ENCODE data around the gene BRD4. TPM values are rescaled to one million over a fixed set of nuclear protein-coding genes. Genes with fewer than 3 reads are reported as not detected.

BRD4 gene
- total RNA-seq, 1 donor: 25.7 TPM

- H4K20me1 ChIP-seq (ENCODE audit: insufficient read depth, low read length): peaks cover 74% of the 10 kb centered on the region
- no peaks in the 10 kb centered on the region for H3K27me3 ChIP-seq (ENCODE audit: insufficient read depth, low read length)
- no peaks in the 10 kb centered on the region for H3K9me3 ChIP-seq (ENCODE audit: low read depth, low read length)
- H3K79me2 ChIP-seq (ENCODE audit: insufficient read depth, low read length): peaks cover 92% of the 10 kb centered on the region
- H3K4me2 ChIP-seq (ENCODE audit: insufficient read depth, low read length): no peak overlapping the region
- DNase-seq (ENCODE audit: insufficient read length, low spot score, missing footprints): peak; percentile 41
- H3K4me1 ChIP-seq (ENCODE audit: insufficient read depth, low read length): peaks cover 11% of the 10 kb centered on the region
- no peak for TF ChIP-seq CTCF (IDR thresholded peaks at IDR 0.05; ENCODE audit: extremely low read depth, low read depth, low read length)
- H2AFZ ChIP-seq (ENCODE audit: low read length): no peak overlapping the region
- H3K27ac ChIP-seq (ENCODE audit: low read depth, low read length): no peak overlapping the region
- peaks cover 94% of the 10 kb centered on the region for H3K36me3 ChIP-seq (ENCODE audit: insufficient read depth, low read length)
- H3K4me3 ChIP-seq (ENCODE audit: insufficient read depth, low read length): no peak overlapping the region
These were observed 74.6 kb downstream of the BRD4 start for GRCh38 chr19:15257782-15258181.

DNA sequence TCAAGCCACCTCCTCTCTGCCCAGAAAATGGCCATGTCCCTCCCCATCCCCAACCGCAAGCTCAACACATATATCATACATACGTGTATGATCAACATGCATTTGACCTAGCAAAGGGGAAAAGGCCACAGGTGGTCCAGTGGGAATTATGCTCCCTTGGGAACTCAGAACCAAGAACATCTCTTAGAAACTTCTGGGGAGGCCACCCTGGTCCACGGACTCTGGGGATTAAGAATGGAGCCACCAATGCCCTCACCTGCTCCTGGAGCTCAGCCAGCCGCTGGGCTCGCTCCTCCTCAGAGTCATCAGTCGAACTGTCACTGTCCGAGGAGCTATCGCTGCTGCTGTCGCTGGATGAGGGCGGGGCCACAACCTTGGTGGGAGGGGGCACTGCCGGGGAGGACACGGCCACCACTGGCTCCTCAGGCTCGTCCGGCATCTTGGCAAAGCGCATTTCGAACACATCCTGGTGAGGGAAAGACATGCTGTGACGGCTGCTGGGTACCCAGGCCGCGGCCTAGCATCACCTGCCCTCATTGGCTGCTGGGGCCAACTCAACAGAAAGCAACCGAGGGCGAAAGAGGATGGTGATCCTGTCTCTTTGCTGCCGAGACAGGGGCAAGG lies 75.5 kb downstream of the BRD4 start:
- Histone ChIP-seq H3K79me2 (ENCODE audit: insufficient read depth, low read length) (peaks cover 90% of the 10 kb centered on the region), H3K4me1 (ENCODE audit: insufficient read depth, low read length) (peaks cover 20% of the 10 kb centered on the region), H2AFZ (ENCODE audit: low read length) (no peak overlapping the region), H3K4me3 (ENCODE audit: insufficient read depth, low read length) (no peak overlapping the region), H3K9me3 (ENCODE audit: low read depth, low read length) (no peaks in the 10 kb centered on the region), H3K4me2 (ENCODE audit: insufficient read depth, low read length) (no peak overlapping the region), H3K36me3 (ENCODE audit: insufficient read depth, low read length) (peaks cover 86% of the 10 kb centered on the region), H3K27me3 (ENCODE audit: insufficient read depth, low read length) (no peaks in the 10 kb centered on the region), H3K27ac (ENCODE audit: low read depth, low read length) (no peak overlapping the region), H4K20me1 (ENCODE audit: insufficient read depth, low read length) (peaks cover 76% of the 10 kb centered on the region)
- DNase-seq (ENCODE audit: insufficient read length, low spot score, missing footprints): peak; percentile 41
- no peak for TF ChIP-seq CTCF (IDR thresholded peaks at IDR 0.05; ENCODE audit: extremely low read depth, low read depth, low read length)

GRCh38 chr19:15255359-15255990 lies 76.9 kb downstream of the BRD4 start:
- Histone ChIP-seq H3K36me3 (ENCODE audit: insufficient read depth, low read length) (peaks cover 75% of the 10 kb centered on the region), H3K9me3 (ENCODE audit: low read depth, low read length) (no peaks in the 10 kb centered on the region), H3K79me2 (ENCODE audit: insufficient read depth, low read length) (peaks cover 78% of the 10 kb centered on the region), H3K4me2 (ENCODE audit: insufficient read depth, low read length) (no peak overlapping the region), H3K27ac (ENCODE audit: low read depth, low read length) (no peak overlapping the region), H4K20me1 (ENCODE audit: insufficient read depth, low read length) (peaks cover 69% of the 10 kb centered on the region), H3K4me3 (ENCODE audit: insufficient read depth, low read length) (no peak overlapping the region), H2AFZ (ENCODE audit: low read length) (no peak overlapping the region), H3K27me3 (ENCODE audit: insufficient read depth, low read length) (no peaks in the 10 kb centered on the region), H3K4me1 (ENCODE audit: insufficient read depth, low read length) (peaks cover 32% of the 10 kb centered on the region)
- no peak for TF ChIP-seq CTCF (IDR thresholded peaks at IDR 0.05; ENCODE audit: extremely low read depth, low read depth, low read length)
- peak; percentile 22 for DNase-seq (ENCODE audit: insufficient read length, low spot score, missing footprints)

GRCh38 chr19:15254547-15254946 lies 77.8 kb downstream of the BRD4 start:
- Histone ChIP-seq H3K27ac (ENCODE audit: low read depth, low read length) (peak overlapping the region; percentile 100), H3K27me3 (ENCODE audit: insufficient read depth, low read length) (no peaks in the 10 kb centered on the region), H3K4me1 (ENCODE audit: insufficient read depth, low read length) (peaks cover 41% of the 10 kb centered on the region), H3K79me2 (ENCODE audit: insufficient read depth, low read length) (peaks cover 69% of the 10 kb centered on the region), H3K36me3 (ENCODE audit: insufficient read depth, low read length) (peaks cover 67% of the 10 kb centered on the region), H4K20me1 (ENCODE audit: insufficient read depth, low read length) (peaks cover 63% of the 10 kb centered on the region), H2AFZ (ENCODE audit: low read length) (no peak overlapping the region), H3K9me3 (ENCODE audit: low read depth, low read length) (no peaks in the 10 kb centered on the region), H3K4me3 (ENCODE audit: insufficient read depth, low read length) (no peak overlapping the region), H3K4me2 (ENCODE audit: insufficient read depth, low read length) (no peak overlapping the region)
- TF ChIP-seq CTCF (IDR thresholded peaks at IDR 0.05; ENCODE audit: extremely low read depth, low read depth, low read length): no peak
- DNase-seq (ENCODE audit: insufficient read length, low spot score, missing footprints): no peak

All from osteoblast (primary cell).